Astrocyte (in vitro differentiated cells and primary cell): Measurements from ENCODE around the gene GABARAP.

Source experiments
- CTCF ChIP-seq: IDR thresholded peaks from 2 replicates; pipeline ENCODE4 v1.5.1; 2011; ENCODE audit warnings: low read depth, mild to moderate bottlenecking, inconsistent platforms, low read length, moderate library complexity; ENCODE audit not compliant: insufficient read depth
- EZH2 ChIP-seq: IDR thresholded peaks from 2 replicates; pipeline ENCODE4 v1.6.1; 2012; ENCODE audit warnings: mild to moderate bottlenecking, low read length, inconsistent platforms; ENCODE audit not compliant: insufficient read depth

GRCh38 chr17:7241090-7241733, 1.0 kb downstream of the GABARAP start:
- TF ChIP-seq CTCF, result no peak
- TF ChIP-seq EZH2, result no peak
